T-helper 22 cell (primary cell): Measurements from ENCODE around the gene KATNAL1.

Experiments used
- DNase-seq: peaks from one replicate; pipeline ENCODE4 v3.0.0-alpha.2; 2020; ENCODE audit warnings: low read depth

The KATNAL1 gene

GRCh38 chr13:30332456-30333143 is 25.2 kb upstream of the KATNAL1 start:
- DNase-seq = no peak

GRCh38 chr13:30331331-30331771 is 24.0 kb upstream of the KATNAL1 start:
- no peak for DNase-seq

GRCh38 chr13:30329009-30329585 is 21.7 kb upstream of the KATNAL1 start:
- DNase-seq = no peak

- DNase-seq = no peak
These were observed 18.3 kb upstream of the KATNAL1 start for GRCh38 chr13:30325668-30326067.

- DNase-seq = no peak
These were observed 16.2 kb upstream of the KATNAL1 start for GRCh38 chr13:30323524-30323923.

- no peak for DNase-seq
These were observed 15.1 kb upstream of the KATNAL1 start for GRCh38 chr13:30322428-30322827.

GRCh38 chr13:30321256-30321655 is 13.9 kb upstream of the KATNAL1 start:
- DNase-seq = no peak

- DNase-seq = no peak
These were observed 12.3 kb upstream of the KATNAL1 start for GRCh38 chr13:30319655-30320054.

- no peak for DNase-seq
These were observed 11.8 kb upstream of the KATNAL1 start for GRCh38 chr13:30319130-30319529.

GRCh38 chr13:30318026-30318425 is 10.7 kb upstream of the KATNAL1 start:
- no peak for DNase-seq

GRCh38 chr13:30314562-30314961 is 7.2 kb upstream of the KATNAL1 start:
- DNase-seq = no peak

- DNase-seq = no peak
These were observed 6.7 kb upstream of the KATNAL1 start for GRCh38 chr13:30314069-30314468.

- no peak for DNase-seq
These were observed 6.0 kb upstream of the KATNAL1 start for GRCh38 chr13:30313311-30313710.

GRCh38 chr13:30312904-30313303 is 5.6 kb upstream of the KATNAL1 start:
- no peak for DNase-seq

GRCh38 chr13:30308548-30308947 is 1.2 kb upstream of the KATNAL1 start:
- no peak for DNase-seq

GRCh38 chr13:30307971-30308290 is 580 bp upstream of the KATNAL1 start:
- DNase-seq = no peak

- DNase-seq = peak; percentile 84
These were observed 573 bp downstream of the KATNAL1 start for GRCh38 chr13:30306762-30307193.

- DNase-seq = no peak
These were observed 1.8 kb downstream of the KATNAL1 start for GRCh38 chr13:30305456-30305970.

- DNase-seq = no peak
These were observed 4.1 kb downstream of the KATNAL1 start for GRCh38 chr13:30303269-30303668.

- no peak for DNase-seq
These were observed 5.5 kb downstream of the KATNAL1 start for GRCh38 chr13:30301827-30302226.

- DNase-seq = no peak
These were observed 6.8 kb downstream of the KATNAL1 start for GRCh38 chr13:30300596-30300995.

- DNase-seq = no peak
These were observed 7.6 kb downstream of the KATNAL1 start for GRCh38 chr13:30299786-30300185.

GRCh38 chr13:30295116-30295515 is 12.2 kb downstream of the KATNAL1 start:
- DNase-seq = no peak

- DNase-seq = no peak
These were observed 13.3 kb downstream of the KATNAL1 start for GRCh38 chr13:30294004-30294403.
